GM23248 (cell line): ENCODE data around the gene ACTL10. TPM values are rescaled to one million over a fixed set of nuclear protein-coding genes. Genes with fewer than 3 reads are reported as not detected.

Experiments
- DNase-seq: peaks from one replicate; pipeline ENCODE4 v3.0.0-alpha.2; 2015
- H2AFZ ChIP-seq: fragments of 200-600 bp; sonication (generic); 2 replicates; pipeline ENCODE4 v1.6.1; 2016; ENCODE audit warnings: antibody characterized with exemption
- H3F3A ChIP-seq: fragments of 200-600 bp; sonication (generic); 2 replicates; pipeline ENCODE4 v1.6.1; 2016; ENCODE audit warnings: mild to moderate bottlenecking, antibody characterized with exemption, mixed run types; ENCODE audit not compliant: insufficient read depth
- H3K27ac ChIP-seq: fragments of 200-600 bp; sonication (generic); 2 replicates; pipeline ENCODE4 v1.5.1; 2016; ENCODE audit warnings: mild to moderate bottlenecking
- H3K27me3 ChIP-seq: fragments of 200-600 bp; sonication (generic); replicated peaks from 2 replicates; pipeline ENCODE4 v1.6.1; 2016; ENCODE audit warnings: mild to moderate bottlenecking; ENCODE audit not compliant: insufficient read depth
- H3K36me3 ChIP-seq: fragments of 200-600 bp; sonication (generic); 2 replicates; pipeline ENCODE4 v1.6.1; 2016; ENCODE audit warnings: low read depth, mild to moderate bottlenecking
- H3K4me1 ChIP-seq: fragments of 200-600 bp; sonication (generic); 2 replicates; pipeline ENCODE4 v1.6.1; 2016; ENCODE audit warnings: mild to moderate bottlenecking; ENCODE audit not compliant: insufficient read depth
- H3K4me2 ChIP-seq: fragments of 200-600 bp; sonication (generic); one replicate; pipeline ENCODE4 v1.6.1; 2016; ENCODE audit warnings: mild to moderate bottlenecking; ENCODE audit not compliant: unreplicated experiment
- H3K4me3 ChIP-seq: fragments of 200-600 bp; sonication (generic); 2 replicates; pipeline ENCODE4 v1.5.1; 2016; ENCODE audit warnings: mild to moderate bottlenecking
- H3K79me2 ChIP-seq: fragments of 200-600 bp; sonication (generic); 2 replicates; pipeline ENCODE4 v1.6.1; 2016; ENCODE audit warnings: mild to moderate bottlenecking; ENCODE audit not compliant: insufficient read depth
- H3K9ac ChIP-seq: fragments of 200-600 bp; sonication (generic); 2 replicates; pipeline ENCODE4 v1.6.1; 2016; ENCODE audit warnings: mild to moderate bottlenecking
- H3K9me2 ChIP-seq: fragments of 200-600 bp; sonication (generic); 2 replicates; pipeline ENCODE4 v1.6.1; 2016; ENCODE audit warnings: mixed run types, mild to moderate bottlenecking, moderate library complexity; ENCODE audit not compliant: insufficient read depth
- H3K9me3 ChIP-seq: fragments of 200-600 bp; sonication (generic); one replicate; pipeline ENCODE4 v1.6.1; 2017; ENCODE audit warnings: low read depth
- H4K20me1 ChIP-seq: fragments of 200-600 bp; sonication (generic); 2 replicates; pipeline ENCODE4 v1.6.0; 2016; ENCODE audit not compliant: insufficient read depth
- EZH2 ChIP-seq: fragments of 200-600 bp; sonication (generic); IDR thresholded peaks from 2 replicates; pipeline ENCODE4 v1.6.1; 2018; ENCODE audit warnings: antibody characterized with exemption, mild to moderate bottlenecking; ENCODE audit not compliant: insufficient read depth, poor library complexity, severe bottlenecking
- EZH2phosphoT487 ChIP-seq: fragments of 200-600 bp; sonication (generic); IDR thresholded peaks from 2 replicates; pipeline ENCODE4 v1.6.1; 2018; ENCODE audit warnings: antibody characterized with exemption, moderate library complexity, mild to moderate bottlenecking, low read depth; ENCODE audit not compliant: insufficient read depth
- WGBS, 2 experiments: methylation state at CpG; one replicate each; pipeline ENCODE4 v1.1.6; 2015 to 2017; ENCODE audit warnings: low lambda C conversion rate in 2 of 2, low coverage in 1 of 2; ENCODE audit errors: missing lambda C conversion rate in 2 of 2; 5-methylcytosine and 5-hydroxymethylcytosine counted together
- in situ Hi-C: fragments of 300-500 bp; cut with MboI; formaldehyde crosslinking; loops from 2 replicates; pipeline ENCODE4 v1.15.0; 2020
- polyA plus RNA-seq: library from polyadenylated mRNA; unstranded; fragments of >200 nt; fragmentation: Nextera tagmentation; extraction: Ambion mirVana; gene quantifications from 2 replicates; pipeline ENCODE4 v1.2.1, GENCODE V29; 2016
- total RNA-seq: library from RNA; depleted of rRNA; stranded (reverse); fragments of >200 nt; shearing (Covaris generic); gene quantifications from 2 replicates; pipeline ENCODE4 v1.2.3, GENCODE V29; 2014

The ACTL10 gene
- total and polyA plus RNA-seq, 2 experiments from 2014 or later: 1.7 to 3.4 TPM

DNA sequence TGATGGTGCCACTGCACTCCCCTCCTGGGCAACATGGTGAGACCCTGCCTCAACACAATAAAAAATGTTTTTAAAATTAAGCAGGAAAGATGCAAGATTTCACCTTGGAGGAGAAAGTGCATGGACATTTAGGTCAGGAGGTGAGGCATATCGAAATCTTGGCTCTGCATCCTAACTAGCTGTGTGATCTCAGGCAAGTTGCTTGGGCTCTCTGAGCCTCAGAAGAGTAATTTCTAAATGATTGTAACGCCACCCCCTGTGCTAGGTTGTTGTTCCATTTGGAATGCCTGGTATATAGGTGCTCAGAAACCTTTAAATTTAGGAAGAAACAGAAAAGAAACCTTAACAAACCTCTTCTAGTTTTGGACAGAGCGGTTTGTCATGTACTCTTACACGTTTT, 40.6 kb upstream of the ACTL10 start:
- H3K9me2 ChIP-seq: no peaks in the 10 kb centered on the region
- H3K27me3 ChIP-seq: no peaks in the 10 kb centered on the region
- no peak for DNase-seq
- no peak overlapping the region for H3K4me2 ChIP-seq
- no peaks in the 10 kb centered on the region for H3K9me3 ChIP-seq
- H2AFZ ChIP-seq: no peak overlapping the region
- no peaks in the 10 kb centered on the region for H4K20me1 ChIP-seq
- no peak overlapping the region for H3K9ac ChIP-seq
- TF ChIP-seq EZH2 (no peak), EZH2phosphoT487 (no peak)
- no peaks in the 10 kb centered on the region for H3K79me2 ChIP-seq
- H3F3A ChIP-seq: no peaks in the 10 kb centered on the region
- H3K4me3 ChIP-seq: no peak overlapping the region
- in situ Hi-C loops: no loop called here
- WGBS, 2 experiments: 90 to 94% methylated on average over 4 of the region's 4 CpGs
- no peaks in the 10 kb centered on the region for H3K4me1 ChIP-seq
- H3K36me3 ChIP-seq: peaks cover 12% of the 10 kb centered on the region
- no peak overlapping the region for H3K27ac ChIP-seq

DNA sequence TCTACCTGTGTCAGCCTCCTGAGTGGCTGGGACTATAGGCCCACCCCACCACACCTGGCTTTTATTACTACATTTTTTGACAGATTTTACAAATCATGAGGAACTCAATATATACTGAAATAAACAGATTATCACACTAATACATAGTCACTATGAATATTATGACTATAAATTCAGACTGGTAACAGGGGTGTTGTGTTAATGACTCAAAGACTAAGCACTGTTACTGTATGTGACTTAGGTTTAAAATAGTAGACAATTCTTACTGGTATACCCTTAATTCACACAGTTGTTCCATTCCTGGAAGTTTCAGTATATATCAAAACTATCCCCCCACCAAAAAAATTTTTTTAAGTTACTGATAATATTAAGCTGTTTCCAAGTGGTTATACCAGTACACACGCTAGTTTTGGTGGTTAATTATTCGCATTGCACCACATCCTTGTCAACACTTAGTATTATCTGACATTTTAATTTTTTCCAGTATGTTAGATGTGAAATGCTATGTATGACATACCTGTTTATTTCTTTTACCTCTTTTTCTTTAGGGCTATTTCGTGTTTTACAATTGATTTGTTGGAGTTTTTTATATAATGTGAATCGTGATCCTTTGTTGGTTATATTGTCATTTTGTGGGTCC, 39.0 kb upstream of the ACTL10 start:
- 94 to 96% methylated on average over 4 of the region's 4 CpGs for WGBS, 2 experiments
- peaks cover 18% of the 10 kb centered on the region for H3K36me3 ChIP-seq

DNA sequence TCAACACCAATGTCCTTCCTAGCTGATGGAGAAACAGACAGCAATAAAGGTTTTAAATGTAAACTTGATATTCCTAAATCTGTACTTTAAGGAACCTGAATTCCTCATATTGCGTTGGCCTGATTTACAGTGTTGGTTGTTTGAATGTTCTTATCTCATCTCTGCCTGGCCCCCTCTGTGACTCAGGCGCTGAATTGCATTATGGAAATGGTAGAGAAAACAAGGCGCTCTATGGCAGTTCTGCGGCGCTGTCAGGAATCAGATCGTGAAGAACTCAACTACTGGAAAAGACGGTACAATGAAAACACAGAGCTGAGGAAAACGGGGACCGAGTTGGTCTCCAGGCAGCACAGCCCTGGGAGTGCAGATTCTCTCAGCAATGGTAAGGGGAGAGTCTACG, 37.2 kb upstream of the ACTL10 start:
- Histone ChIP-seq H3F3A (no peaks in the 10 kb centered on the region), H3K79me2 (no peaks in the 10 kb centered on the region), H3K36me3 (peaks cover 14% of the 10 kb centered on the region), H3K4me1 (no peaks in the 10 kb centered on the region), H3K27ac (no peak overlapping the region), H3K9ac (no peak overlapping the region), H3K27me3 (no peaks in the 10 kb centered on the region), H2AFZ (no peak overlapping the region), H3K9me3 (no peaks in the 10 kb centered on the region), H3K9me2 (no peaks in the 10 kb centered on the region), H3K4me2 (no peak overlapping the region), H3K4me3 (no peak overlapping the region), H4K20me1 (no peaks in the 10 kb centered on the region)
- in situ Hi-C loops: no loop called here
- TF ChIP-seq EZH2phosphoT487 (no peak), EZH2 (no peak)
- WGBS, 2 experiments: 97 to 98% methylated on average over 10 of the region's 10 CpGs
- no peak for DNase-seq

More for the DNA sequence above, 39.0 kb upstream of the ACTL10 start:
- H2AFZ ChIP-seq: no peak overlapping the region
- no peaks in the 10 kb centered on the region for H3F3A ChIP-seq
- no peaks in the 10 kb centered on the region for H3K4me1 ChIP-seq
- H3K4me2 ChIP-seq: no peak overlapping the region
- H3K27me3 ChIP-seq: no peaks in the 10 kb centered on the region
- no peaks in the 10 kb centered on the region for H4K20me1 ChIP-seq
- in situ Hi-C loops: no loop called here
- no peaks in the 10 kb centered on the region for H3K79me2 ChIP-seq
- TF ChIP-seq EZH2: no peak
- no peak for TF ChIP-seq EZH2phosphoT487
- no peaks in the 10 kb centered on the region for H3K9me3 ChIP-seq
- DNase-seq: no peak
- no peak overlapping the region for H3K9ac ChIP-seq
- no peak overlapping the region for H3K4me3 ChIP-seq
- no peaks in the 10 kb centered on the region for H3K9me2 ChIP-seq
- no peak overlapping the region for H3K27ac ChIP-seq

DNA sequence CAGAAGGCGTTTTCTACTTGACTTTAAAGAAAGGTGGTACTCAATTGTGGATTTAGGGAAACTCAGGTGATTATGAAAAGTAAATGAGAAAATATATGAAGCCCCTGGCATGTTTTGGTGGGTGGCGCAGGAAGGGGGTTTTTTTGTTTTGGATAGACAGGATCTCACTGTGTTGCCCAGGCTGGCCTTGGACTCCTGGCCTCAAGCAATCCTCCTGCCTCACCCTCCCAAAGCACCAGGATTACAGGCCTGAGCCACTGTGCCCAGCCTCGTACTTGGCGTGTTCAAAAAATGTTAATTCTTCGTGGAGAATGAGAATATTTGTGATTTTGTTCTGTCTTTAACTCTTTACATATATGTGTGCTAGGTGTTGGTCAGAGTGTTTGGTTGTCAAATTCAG, 36.8 kb upstream of the ACTL10 start:
- no peaks in the 10 kb centered on the region for H3K9me2 ChIP-seq
- no peak overlapping the region for H3K27ac ChIP-seq
- TF ChIP-seq EZH2phosphoT487 (no peak), EZH2 (no peak)
- no peaks in the 10 kb centered on the region for H3K27me3 ChIP-seq
- in situ Hi-C loops: no loop called here
- no peaks in the 10 kb centered on the region for H3K79me2 ChIP-seq
- H3F3A ChIP-seq: no peaks in the 10 kb centered on the region
- H3K4me1 ChIP-seq: no peaks in the 10 kb centered on the region
- no peak overlapping the region for H3K9ac ChIP-seq
- H2AFZ ChIP-seq: no peak overlapping the region
- 60 to 75% methylated on average over 5 of the region's 5 CpGs for whole genome bisulfite sequencing, 2 experiments
- no peak overlapping the region for H3K4me3 ChIP-seq
- H4K20me1 ChIP-seq: no peaks in the 10 kb centered on the region
- H3K9me3 ChIP-seq: no peaks in the 10 kb centered on the region
- peaks cover 10% of the 10 kb centered on the region for H3K36me3 ChIP-seq
- no peak for DNase-seq
- H3K4me2 ChIP-seq: no peak overlapping the region
